Ovary (tissue), 3 donors: ENCODE measurements around the gene PCDHGA6.

Source experiments
- EP300 ChIP-seq: sonication (generic); formaldehyde crosslinking; IDR thresholded peaks from one replicate; pipeline ENCODE4 v1.6.1; 2017; ENCODE audit warnings: antibody characterized with exemption
- POLR2A ChIP-seq: fragments of 450-650 bp; IDR thresholded peaks from one replicate; pipeline ENCODE4 v1.6.1; 2017; ENCODE audit warnings: antibody characterized with exemption, mild to moderate bottlenecking, moderate library complexity
- TF ChIP-seq, protein P1 (sequence below), 3 donors: fragments of 450-650 bp in 2 of 3; fragments of 200-600 bp in 1 of 3; IDR thresholded peaks; one replicate each; pipeline versions ENCODE4 v1.5.1 to v1.8.0; 2016 to 2022; ENCODE audit warnings: antibody characterized with exemption in 3 of 3, mild to moderate bottlenecking in 1 of 3
- donor health status: DM: no; HTN: no; CAD: no.

DNA sequence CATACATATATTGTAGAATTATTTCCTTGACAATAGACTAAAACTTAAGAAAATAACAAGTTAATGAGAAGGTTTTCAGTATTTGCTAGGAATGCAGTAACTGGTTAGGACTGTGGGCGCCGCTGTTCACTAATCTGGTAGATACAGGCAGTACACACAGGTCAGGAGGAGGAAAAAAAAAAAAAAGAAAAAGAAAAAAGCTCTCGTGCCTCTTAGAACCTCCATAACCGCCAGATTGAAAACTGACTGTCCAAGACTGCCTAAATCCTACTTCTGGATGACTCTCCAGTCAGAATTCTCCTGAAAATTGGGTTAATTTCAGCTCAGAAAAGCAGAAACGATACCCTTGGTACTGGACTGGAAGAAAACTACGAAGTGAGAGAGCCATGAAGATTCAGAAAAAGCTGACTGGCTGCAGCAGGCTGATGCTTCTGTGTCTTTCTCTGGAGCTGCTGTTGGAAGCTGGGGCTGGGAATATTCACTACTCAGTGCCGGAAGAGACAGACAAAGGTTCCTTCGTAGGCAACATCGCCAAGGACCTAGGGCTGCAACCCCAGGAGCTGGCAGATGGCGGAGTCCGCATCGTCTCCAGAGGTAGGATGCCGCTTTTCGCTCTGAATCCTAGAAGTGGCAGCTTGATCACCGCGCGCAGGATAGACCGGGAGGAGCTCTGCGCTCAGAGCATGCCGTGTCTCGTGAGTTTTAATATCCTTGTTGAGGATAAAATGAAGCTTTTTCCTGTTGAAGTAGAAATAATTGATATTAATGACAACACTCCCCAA lies 43.2 kb upstream of the PCDHGA6 start, which contains the start of gene PCDHGA1:
- TF ChIP-seq, protein P1, sequence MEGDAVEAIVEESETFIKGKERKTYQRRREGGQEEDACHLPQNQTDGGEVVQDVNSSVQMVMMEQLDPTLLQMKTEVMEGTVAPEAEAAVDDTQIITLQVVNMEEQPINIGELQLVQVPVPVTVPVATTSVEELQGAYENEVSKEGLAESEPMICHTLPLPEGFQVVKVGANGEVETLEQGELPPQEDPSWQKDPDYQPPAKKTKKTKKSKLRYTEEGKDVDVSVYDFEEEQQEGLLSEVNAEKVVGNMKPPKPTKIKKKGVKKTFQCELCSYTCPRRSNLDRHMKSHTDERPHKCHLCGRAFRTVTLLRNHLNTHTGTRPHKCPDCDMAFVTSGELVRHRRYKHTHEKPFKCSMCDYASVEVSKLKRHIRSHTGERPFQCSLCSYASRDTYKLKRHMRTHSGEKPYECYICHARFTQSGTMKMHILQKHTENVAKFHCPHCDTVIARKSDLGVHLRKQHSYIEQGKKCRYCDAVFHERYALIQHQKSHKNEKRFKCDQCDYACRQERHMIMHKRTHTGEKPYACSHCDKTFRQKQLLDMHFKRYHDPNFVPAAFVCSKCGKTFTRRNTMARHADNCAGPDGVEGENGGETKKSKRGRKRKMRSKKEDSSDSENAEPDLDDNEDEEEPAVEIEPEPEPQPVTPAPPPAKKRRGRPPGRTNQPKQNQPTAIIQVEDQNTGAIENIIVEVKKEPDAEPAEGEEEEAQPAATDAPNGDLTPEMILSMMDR (IDR thresholded peaks at IDR 0.05) = no peak
- TF ChIP-seq POLR2A (no peak), EP300 (no peak)
